Uterus (tissue), 2 donors: ENCODE data around the gene CCL1.

Experiments used
- CTCF ChIP-seq, 4 experiments: fragments of 200-600 bp in 2 of 4; fragments of 450-650 bp in 2 of 4; sonication (generic) in 2 of 4; IDR thresholded peaks; one replicate each; pipeline ENCODE4 v1.5.1; 2016 to 2019; ENCODE audit warnings: antibody characterized with exemption in 4 of 4, mild to moderate bottlenecking in 2 of 4, moderate library complexity in 1 of 4
- POLR2A ChIP-seq, 2 donors: fragments of 450-650 bp; IDR thresholded peaks; one replicate each; pipeline ENCODE4 v1.6.1; 2016; ENCODE audit warnings: antibody characterized with exemption in 2 of 2, mild to moderate bottlenecking in 1 of 2, moderate library complexity in 1 of 2

GRCh38 chr17:34371405-34372100, 8.5 kb upstream of the CCL1 start:
- TF ChIP-seq CTCF (IDR thresholded peaks at IDR 0.05) (no peak), POLR2A (IDR thresholded peaks at IDR 0.05) (no peak)
